K562 (cell line): Measurements from ENCODE around the gene KRT82. TPM values are rescaled to one million over a fixed set of nuclear protein-coding genes. Genes with fewer than 3 reads are reported as not detected.
A peak's percentile ranks its signal among the peaks of the same experiment; 100 is the strongest.
"Not testable (repeated sequence)": the region's sequence is repeated elsewhere in the genome, so short reads cannot be mapped to it uniquely, and the experiment has no call there.

Experiments
- ATAC-seq: fragments of 200-7000 bp; cut with Tn5 transposase; 3 replicates; pipeline ENCODE4 v1.9.1; 2020; ENCODE audit warnings: moderate library complexity
- BruUV-seq: library from RNA; stranded (reverse); fragments of 400-500 nt; replicated peaks from 2 replicates; lab custom pipeline; 2021; lab: Mats Ljungman, UMichigan
- CTCF ChIA-PET: fragments of 300-600 bp; formaldehyde crosslinking; extraction: SDS; loops from one replicate; lab custom pipeline; 2021; ENCODE audit warnings: low intra/inter-chr PET ratio; lab: Yijun Ruan, JAX
- POLR2A ChIA-PET: fragments of 300-600, 350-650 bp; sonication (Branson Sonifier 250); formaldehyde crosslinking; extraction: SDS; loops from one replicate; lab custom pipeline; 2021; ENCODE audit warnings: antibody characterized with exemption, inconsistent platforms; lab: Yijun Ruan, JAX
- DNase-seq, 4 experiments: peaks; one replicate each; pipeline versions ENCODE4 v3.0.0 to v3.0.0-alpha.2; 2011 to 2018; ENCODE audit warnings: low spot score in 3 of 4, mixed read lengths in 3 of 4; ENCODE audit errors: extremely low read depth in 1 of 4
- FAIRE-seq: peaks from 2 replicates; lab custom pipeline; 2011; peaks lifted over from hg19 to GRCh38; lab: Jason Lieb, UNC
- H2AFZ ChIP-seq: 2 replicates; pipeline ENCODE4 v1.6.0; 2011; ENCODE audit warnings: low read depth, low read length, control low read depth, inconsistent platforms
- H3K27ac ChIP-seq: fragments of 200-600 bp; 3 replicates; pipeline ENCODE4 v1.8.0; 2011; ENCODE audit warnings: low read depth, mild to moderate bottlenecking, control low read depth, inconsistent platforms, low read length, moderate library complexity, mixed read lengths; ENCODE audit errors: extremely low read depth
- H3K27me3 ChIP-seq, 2 experiments: fragments of 300-600 bp in 1 of 2; 2 replicates in 1 of 2; 3 replicates in 1 of 2; pipeline versions ENCODE4 v1.6.0 to v1.8.0; 2011; ENCODE audit warnings: inconsistent platforms in 2 of 2, low read length in 2 of 2, mild to moderate bottlenecking in 1 of 2, mixed read lengths in 1 of 2, moderate library complexity in 1 of 2; ENCODE audit not compliant: control insufficient read depth in 2 of 2, insufficient read depth in 2 of 2
- H3K36me3 ChIP-seq: fragments of 300-600 bp; 3 replicates; pipeline ENCODE4 v1.8.0; 2011; ENCODE audit warnings: mild to moderate bottlenecking, low read length, inconsistent platforms; ENCODE audit not compliant: control insufficient read depth, insufficient read depth
- H3K4me1 ChIP-seq, 2 experiments: fragments of 200-600 bp in 1 of 2; replicated peaks in 1 of 2; 2 replicates in 1 of 2; 3 replicates in 1 of 2; pipeline versions ENCODE4 v1.5.1 to v1.8.0; 2011; ENCODE audit warnings: inconsistent platforms in 2 of 2, low read length in 2 of 2, mild to moderate bottlenecking in 1 of 2, mixed read lengths in 1 of 2, moderate library complexity in 1 of 2; ENCODE audit not compliant: control insufficient read depth in 2 of 2, insufficient read depth in 2 of 2
- H3K4me2 ChIP-seq: 2 replicates; pipeline ENCODE4 v1.6.1; 2011; ENCODE audit warnings: low read length, control low read depth, inconsistent platforms, mixed read lengths; ENCODE audit not compliant: insufficient read depth
- H3K4me3 ChIP-seq: fragments of 200-600 bp; sonication (generic), shearing (Covaris generic); 2 replicates; pipeline ENCODE4 v1.5.1; 2016; ENCODE audit warnings: control low read depth, inconsistent platforms
- H3K79me2 ChIP-seq: fragments of 200-600 bp; 3 replicates; pipeline ENCODE4 v1.8.0; 2011; ENCODE audit warnings: low read length, inconsistent platforms; ENCODE audit not compliant: control insufficient read depth, insufficient read depth
- H3K9ac ChIP-seq, 2 experiments: 2 replicates each; pipeline versions ENCODE4 v1.6.0 to v1.6.1; 2011; ENCODE audit warnings: low read depth in 2 of 2, low read length in 2 of 2, control low read depth in 1 of 2, inconsistent platforms in 1 of 2, mild to moderate bottlenecking in 1 of 2, mixed read lengths in 1 of 2; ENCODE audit not compliant: insufficient read depth in 1 of 2
- H3K9me1 ChIP-seq: one replicate; pipeline ENCODE4 v1.6.0; 2011; ENCODE audit warnings: inconsistent platforms, mild to moderate bottlenecking, low read length, moderate library complexity; ENCODE audit not compliant: control insufficient read depth, insufficient read depth
- H3K9me3 ChIP-seq: replicated peaks from 2 replicates; pipeline ENCODE4 v1.5.1; 2011; ENCODE audit warnings: low read depth, low read length, inconsistent platforms; ENCODE audit not compliant: control insufficient read depth, insufficient read depth
- H4K20me1 ChIP-seq: replicated peaks from 2 replicates; pipeline ENCODE4 v1.6.1; 2011; ENCODE audit warnings: low read length, inconsistent platforms, mixed read lengths; ENCODE audit not compliant: control insufficient read depth, insufficient read depth
- whole genome bisulfite sequencing: fragments of 100-300 bp; shearing (Covaris generic); methylation state at CpG from one replicate; pipeline ENCODE4 v1.1.6; 2016; ENCODE audit warnings: low coverage, mixed read lengths; ENCODE audit not compliant: insufficient coverage; ENCODE audit errors: missing lambda C conversion rate; 5-methylcytosine and 5-hydroxymethylcytosine counted together
- in situ Hi-C: fragments of 300-500 bp; cut with MboI; formaldehyde crosslinking; loops from 4 replicates; pipeline ENCODE4 v1.15.0; 2018; ENCODE audit warnings: inconsistent platforms, mixed read lengths
- intact Hi-C: fragments of 100-400 bp; cut with micrococcal nuclease; formaldehyde crosslinking; loops from 2 replicates; pipeline ENCODE4 v1.14.2; 2022
- polyA plus RNA-seq, 8 experiments: library from polyadenylated mRNA; depleted of rRNA in 4 of 8; stranded (reverse) in 5 of 8; unstranded in 3 of 8; fragments of >200 nt; fragmentation: Nextera tagmentation in 2 of 8; fragmentation: Illumina TruSeq in 1 of 8; extraction: Ambion mirVana in 2 of 8; extraction: Trizol in 1 of 8; gene quantifications; 2 replicates each; pipeline versions ENCODE4 v1.2.1 to v1.2.3, GENCODE V29; 2011 to 2014; ENCODE audit warnings: inconsistent platforms in 1 of 8, missing spikeins in 1 of 8
- total RNA-seq, 7 experiments: library from RNA; depleted of rRNA in 6 of 7; stranded (reverse); fragments of >200 nt in 6 of 7; fragmentation: Illumina TruSeq in 2 of 7; extraction: Trizol in 2 of 7; gene quantifications; 2 replicates each; pipeline versions ENCODE4 v1.2.1 to v1.2.3, GENCODE V29; 2011 to 2021; ENCODE audit warnings: low replicate concordance in 1 of 7
- TF ChIP-seq, protein P1 (sequence below): sonication (generic); formaldehyde crosslinking; IDR thresholded peaks from 2 replicates; pipeline ENCODE4 v1.8.0; 2022; ENCODE audit warnings: mild to moderate bottlenecking, missing genetic modification reagents
- TF ChIP-seq, protein P2 (sequence below), 3 experiments: IDR thresholded peaks in 2 of 3; conservative IDR thresholded peaks in 1 of 3; 2 replicates each; pipeline ENCODE4 v1.5.1; 2011 to 2012; ENCODE audit warnings: low read length in 3 of 3, mild to moderate bottlenecking in 3 of 3, control low read depth in 2 of 3, improper control_type of control experiment in 1 of 3, inconsistent platforms in 1 of 3, low read depth in 1 of 3, mixed read lengths in 1 of 3, moderate library complexity in 1 of 3; ENCODE audit not compliant: insufficient read depth in 2 of 3

KRT82 gene
- total and polyA plus RNA-seq, 9 of the 15 experiments (the other 6 are each of a cell fraction or from before 2014, with no cell fraction given), result not detected

DNA sequence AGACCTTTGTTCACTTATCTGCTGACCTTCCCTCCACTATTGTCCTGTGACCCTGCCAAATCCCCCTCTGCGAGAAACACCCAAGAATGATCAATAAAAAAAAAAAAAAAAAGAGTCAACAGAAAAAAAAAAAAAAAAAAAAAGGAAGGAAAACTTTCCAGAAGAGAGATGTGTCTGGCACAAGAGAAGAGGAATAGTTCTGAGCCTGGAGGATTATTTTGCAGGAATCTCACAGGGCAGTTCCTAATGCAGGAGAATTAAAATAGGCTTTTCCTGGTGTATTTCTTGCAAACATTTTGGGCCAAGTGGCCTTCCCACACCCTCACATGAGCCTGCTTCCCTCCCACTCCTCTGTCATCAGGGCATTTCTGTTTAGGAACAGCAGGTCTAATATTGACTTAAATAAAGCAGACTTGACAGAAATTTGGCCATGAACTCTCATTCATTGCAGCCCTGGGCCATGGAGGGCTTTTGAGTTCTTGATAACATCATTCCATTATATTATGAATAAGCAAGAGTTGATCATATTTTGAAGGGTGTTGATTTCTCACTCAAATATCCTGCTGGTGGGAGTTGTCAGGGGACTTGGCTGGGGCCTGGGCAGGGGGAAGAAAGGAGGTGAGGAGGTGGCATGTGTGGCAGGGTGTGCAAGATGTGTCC lies 4.6 kb upstream of the KRT82 start:
- H3K4me2 ChIP-seq, H3K9me1 ChIP-seq, H4K20me1 ChIP-seq, H2AFZ ChIP-seq, in situ Hi-C loops, H3K36me3 ChIP-seq, ATAC-seq, H3K9me3 ChIP-seq, H3K27ac ChIP-seq, H3K79me2 ChIP-seq, CTCF ChIA-PET, FAIRE-seq, H3K4me1 ChIP-seq, DNase-seq, BruUV-seq, H3K9ac ChIP-seq, intact Hi-C loops, H3K4me3 ChIP-seq: not testable (repeated sequence)
- POLR2A ChIA-PET, result interaction anchor here (0.6 kb wide), 1 partner anchor 568 kb away, joined by 3 read pairs; no protein-coding TSS in a partner anchor
- peaks cover 0 to 43% of the 10 kb centered on the region in 2 experiments; a peak in 4 of 5 replicates for H3K27me3 ChIP-seq
- WGBS, result no CpG with 5 or more reads among the region's 1 CpG

DNA sequence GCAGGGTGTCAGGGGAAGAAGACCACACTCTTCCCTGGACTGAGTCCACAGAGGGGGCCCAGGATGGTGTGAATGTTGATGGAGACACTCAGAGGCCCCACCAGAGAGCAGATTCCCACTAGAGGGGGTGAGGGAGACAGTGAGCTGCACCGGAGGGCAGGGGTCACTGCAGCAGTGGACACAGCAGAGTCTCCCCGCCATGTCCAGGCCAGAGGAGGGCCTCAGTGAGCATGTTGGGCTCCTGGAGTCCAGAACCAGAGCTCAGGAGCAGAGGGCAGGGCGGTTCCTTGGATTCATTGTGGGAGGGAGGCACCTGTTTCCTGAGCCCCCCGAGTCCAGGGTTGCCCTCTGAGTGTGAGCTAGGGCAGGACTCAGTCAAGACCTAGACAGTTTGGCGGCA lies 1.8 kb upstream of the KRT82 start:
- H3K9me3 ChIP-seq, result no peaks in the 10 kb centered on the region
- FAIRE-seq (no peak), DNase-seq (peak in 2 of 4 experiments; percentile 6 to 24), ATAC-seq (peak; percentile 78)
- no peaks in the 10 kb centered on the region for H3K36me3 ChIP-seq
- in situ Hi-C loops, result no loop called here
- H3K4me1 ChIP-seq, result no peaks in the 10 kb centered on the region
- H2AFZ ChIP-seq, result no peak overlapping the region
- TF ChIP-seq, protein P1, sequence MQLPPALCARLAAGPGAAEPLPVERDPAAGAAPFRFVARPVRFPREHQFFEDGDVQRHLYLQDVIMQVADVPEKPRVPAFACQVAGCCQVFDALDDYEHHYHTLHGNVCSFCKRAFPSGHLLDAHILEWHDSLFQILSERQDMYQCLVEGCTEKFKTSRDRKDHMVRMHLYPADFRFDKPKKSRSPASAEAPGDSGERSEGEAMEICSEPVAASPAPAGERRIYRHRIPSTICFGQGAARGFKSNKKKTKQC (CRISPR knock-in tag), result no peak
- TF ChIP-seq, protein P2, sequence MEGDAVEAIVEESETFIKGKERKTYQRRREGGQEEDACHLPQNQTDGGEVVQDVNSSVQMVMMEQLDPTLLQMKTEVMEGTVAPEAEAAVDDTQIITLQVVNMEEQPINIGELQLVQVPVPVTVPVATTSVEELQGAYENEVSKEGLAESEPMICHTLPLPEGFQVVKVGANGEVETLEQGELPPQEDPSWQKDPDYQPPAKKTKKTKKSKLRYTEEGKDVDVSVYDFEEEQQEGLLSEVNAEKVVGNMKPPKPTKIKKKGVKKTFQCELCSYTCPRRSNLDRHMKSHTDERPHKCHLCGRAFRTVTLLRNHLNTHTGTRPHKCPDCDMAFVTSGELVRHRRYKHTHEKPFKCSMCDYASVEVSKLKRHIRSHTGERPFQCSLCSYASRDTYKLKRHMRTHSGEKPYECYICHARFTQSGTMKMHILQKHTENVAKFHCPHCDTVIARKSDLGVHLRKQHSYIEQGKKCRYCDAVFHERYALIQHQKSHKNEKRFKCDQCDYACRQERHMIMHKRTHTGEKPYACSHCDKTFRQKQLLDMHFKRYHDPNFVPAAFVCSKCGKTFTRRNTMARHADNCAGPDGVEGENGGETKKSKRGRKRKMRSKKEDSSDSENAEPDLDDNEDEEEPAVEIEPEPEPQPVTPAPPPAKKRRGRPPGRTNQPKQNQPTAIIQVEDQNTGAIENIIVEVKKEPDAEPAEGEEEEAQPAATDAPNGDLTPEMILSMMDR (IDR thresholded peaks at IDR 0.05 in 2 of 3, conservative IDR thresholded peaks at IDR 0.05 in 1 of 3; ENCODE audit: insufficient read depth in 2 of 3, low read depth in 1 of 3, low read length in 3 of 3), result peak; percentile 41 to 67 (median 47); a peak in 5 of 6 replicates
- H3K4me3 ChIP-seq, result no peak overlapping the region
- CTCF ChIA-PET, result no interaction called here
- no peaks in the 10 kb centered on the region for H3K79me2 ChIP-seq
- no peak overlapping the region for H3K4me2 ChIP-seq
- H4K20me1 ChIP-seq, result no peaks in the 10 kb centered on the region
- H3K9me1 ChIP-seq, result no peaks in the 10 kb centered on the region
- no peak overlapping the region for H3K9ac ChIP-seq
- POLR2A ChIA-PET, result interaction anchor here (0.5 kb wide), 1 partner anchor 9 kb away, joined by 3 read pairs; no protein-coding TSS in a partner anchor
- H3K27me3 ChIP-seq, result peaks cover 0 to 48% of the 10 kb centered on the region in 2 experiments; a peak in 4 of 5 replicates
- no TSS peak for BruUV-seq
- 0% methylated on average over 5 of the region's 5 CpGs for WGBS
- H3K27ac ChIP-seq, result no peak overlapping the region
- intact Hi-C loops, result no loop called here
